Prostate gland (tissue), 2 donors: ENCODE measurements around the gene FAM222A.

Source experiments
- POLR2A ChIP-seq: fragments of 450-650 bp; IDR thresholded peaks from one replicate; pipeline ENCODE4 v1.6.1; 2016; ENCODE audit warnings: antibody characterized with exemption, mild to moderate bottlenecking
- POLR2AphosphoS5 ChIP-seq: sonication (generic); formaldehyde crosslinking; IDR thresholded peaks from one replicate; pipeline ENCODE4 v1.6.1; 2017; ENCODE audit warnings: antibody characterized with exemption
- TF ChIP-seq, protein P1 (sequence below), 4 experiments: fragments of 200-600 bp in 2 of 4; fragments of 450-650 bp in 2 of 4; sonication (generic) in 2 of 4; IDR thresholded peaks; 1 replicate in 3 of 4; 2 replicates in 1 of 4; pipeline ENCODE4 v1.5.1; 2016 to 2019; ENCODE audit warnings: antibody characterized with exemption in 4 of 4, mild to moderate bottlenecking in 2 of 4, moderate library complexity in 2 of 4

DNA sequence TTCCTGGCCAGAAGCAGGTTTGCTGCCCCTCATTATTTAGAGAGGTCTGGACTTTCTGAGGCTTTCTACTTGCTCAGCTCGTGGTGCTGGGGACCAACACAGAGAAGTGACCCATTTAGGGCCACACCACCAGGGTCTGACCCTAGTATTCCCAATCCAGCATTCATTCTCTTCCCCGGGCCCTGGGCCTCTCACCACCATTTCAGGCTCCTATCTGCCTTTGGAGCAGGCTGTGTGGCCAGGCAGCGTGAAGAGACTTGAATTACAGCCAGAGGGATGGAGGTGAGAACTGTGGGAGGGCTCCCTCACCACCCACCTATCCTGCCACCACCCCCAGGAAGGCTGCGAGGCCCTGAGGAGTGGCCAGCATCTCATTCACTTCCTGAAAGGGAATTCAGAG is 24.6 kb downstream of the FAM222A start:
- TF ChIP-seq POLR2A (no peak), POLR2AphosphoS5 (no peak)
- TF ChIP-seq, protein P1, sequence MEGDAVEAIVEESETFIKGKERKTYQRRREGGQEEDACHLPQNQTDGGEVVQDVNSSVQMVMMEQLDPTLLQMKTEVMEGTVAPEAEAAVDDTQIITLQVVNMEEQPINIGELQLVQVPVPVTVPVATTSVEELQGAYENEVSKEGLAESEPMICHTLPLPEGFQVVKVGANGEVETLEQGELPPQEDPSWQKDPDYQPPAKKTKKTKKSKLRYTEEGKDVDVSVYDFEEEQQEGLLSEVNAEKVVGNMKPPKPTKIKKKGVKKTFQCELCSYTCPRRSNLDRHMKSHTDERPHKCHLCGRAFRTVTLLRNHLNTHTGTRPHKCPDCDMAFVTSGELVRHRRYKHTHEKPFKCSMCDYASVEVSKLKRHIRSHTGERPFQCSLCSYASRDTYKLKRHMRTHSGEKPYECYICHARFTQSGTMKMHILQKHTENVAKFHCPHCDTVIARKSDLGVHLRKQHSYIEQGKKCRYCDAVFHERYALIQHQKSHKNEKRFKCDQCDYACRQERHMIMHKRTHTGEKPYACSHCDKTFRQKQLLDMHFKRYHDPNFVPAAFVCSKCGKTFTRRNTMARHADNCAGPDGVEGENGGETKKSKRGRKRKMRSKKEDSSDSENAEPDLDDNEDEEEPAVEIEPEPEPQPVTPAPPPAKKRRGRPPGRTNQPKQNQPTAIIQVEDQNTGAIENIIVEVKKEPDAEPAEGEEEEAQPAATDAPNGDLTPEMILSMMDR (IDR thresholded peaks at IDR 0.05), result no peak
